ENCODE data around the gene TOP3B.

TOP3B gene

DNA sequence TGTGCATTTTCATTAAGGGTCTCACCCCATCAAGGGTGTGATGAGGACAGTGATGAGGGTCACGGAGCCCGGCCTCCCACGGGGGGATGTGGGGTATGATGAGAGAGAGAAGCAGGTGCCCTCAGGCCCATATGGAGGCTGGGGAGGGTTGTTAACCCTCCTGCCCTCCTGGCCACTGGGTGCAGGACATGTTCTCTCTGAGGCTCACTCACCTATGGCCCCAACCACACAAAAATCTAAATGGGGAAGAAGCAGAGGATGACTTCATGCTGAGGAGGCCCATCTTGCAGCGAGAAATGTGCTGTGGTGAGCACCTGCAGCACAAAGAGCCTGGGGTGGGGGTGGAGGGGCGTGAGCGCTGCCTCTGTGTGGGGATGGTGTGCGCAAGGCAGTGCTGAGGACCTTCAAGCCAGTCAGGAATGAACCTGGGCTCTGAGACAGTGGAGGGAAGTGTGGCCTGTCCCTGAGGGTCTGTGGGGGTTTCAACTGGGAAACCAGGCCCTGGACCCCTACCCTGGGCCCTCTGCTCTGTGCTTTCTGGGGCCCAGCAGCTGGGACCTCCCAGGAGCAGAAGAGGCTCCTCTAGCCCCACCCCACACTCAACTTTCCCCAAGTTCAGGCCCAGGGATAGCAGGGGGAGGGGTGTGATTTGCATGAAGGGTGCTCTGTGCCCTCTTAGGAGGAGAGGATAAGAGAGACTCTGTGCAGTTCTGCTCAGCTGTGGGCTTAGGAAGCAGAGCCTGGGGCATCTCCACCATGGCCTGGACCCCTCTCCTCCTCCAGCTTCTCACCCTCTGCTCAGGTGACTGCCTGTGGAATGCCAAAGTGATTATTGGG lies 43.0 kb upstream of the TOP3B start:
- in situ Hi-C loops (cut with MboI; ENCODE audit: low pct_unique_long_range_greater_than_20kb, low sequenced_read_pairs, unreplicated experiment), result no loop called here
- TF ChIP-seq, protein P1, sequence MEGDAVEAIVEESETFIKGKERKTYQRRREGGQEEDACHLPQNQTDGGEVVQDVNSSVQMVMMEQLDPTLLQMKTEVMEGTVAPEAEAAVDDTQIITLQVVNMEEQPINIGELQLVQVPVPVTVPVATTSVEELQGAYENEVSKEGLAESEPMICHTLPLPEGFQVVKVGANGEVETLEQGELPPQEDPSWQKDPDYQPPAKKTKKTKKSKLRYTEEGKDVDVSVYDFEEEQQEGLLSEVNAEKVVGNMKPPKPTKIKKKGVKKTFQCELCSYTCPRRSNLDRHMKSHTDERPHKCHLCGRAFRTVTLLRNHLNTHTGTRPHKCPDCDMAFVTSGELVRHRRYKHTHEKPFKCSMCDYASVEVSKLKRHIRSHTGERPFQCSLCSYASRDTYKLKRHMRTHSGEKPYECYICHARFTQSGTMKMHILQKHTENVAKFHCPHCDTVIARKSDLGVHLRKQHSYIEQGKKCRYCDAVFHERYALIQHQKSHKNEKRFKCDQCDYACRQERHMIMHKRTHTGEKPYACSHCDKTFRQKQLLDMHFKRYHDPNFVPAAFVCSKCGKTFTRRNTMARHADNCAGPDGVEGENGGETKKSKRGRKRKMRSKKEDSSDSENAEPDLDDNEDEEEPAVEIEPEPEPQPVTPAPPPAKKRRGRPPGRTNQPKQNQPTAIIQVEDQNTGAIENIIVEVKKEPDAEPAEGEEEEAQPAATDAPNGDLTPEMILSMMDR (IDR thresholded peaks at IDR 0.05; ENCODE audit: extremely low read depth, insufficient read depth, missing control alignments), result no peak
- DNase-seq (ENCODE audit: low spot score), result peak; percentile 78

DNA sequence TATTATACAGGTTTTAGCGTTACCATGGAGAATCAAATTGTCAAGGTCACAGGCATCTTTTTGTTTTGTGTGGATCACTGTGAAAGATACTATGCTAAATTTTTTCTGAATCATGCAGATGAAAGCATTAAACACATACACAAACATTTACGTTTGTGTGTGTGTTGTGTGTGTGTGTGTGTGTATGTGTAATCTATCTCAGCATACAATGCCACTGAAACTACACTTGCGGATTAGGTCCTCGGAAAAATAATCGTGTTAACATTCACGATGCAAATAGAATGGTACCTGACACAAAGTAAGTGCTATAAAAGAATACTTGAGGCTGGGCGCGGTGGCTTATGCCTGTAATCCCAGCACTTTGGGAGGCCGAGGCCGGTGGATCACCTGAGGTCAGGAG lies 41.9 kb upstream of the TOP3B start:
- TF ChIP-seq, protein P1 (IDR thresholded peaks at IDR 0.05; ENCODE audit: extremely low read depth, insufficient read depth, missing control alignments), result no peak
- no peak for DNase-seq (ENCODE audit: low spot score)
- in situ Hi-C loops (cut with MboI; ENCODE audit: low pct_unique_long_range_greater_than_20kb, low sequenced_read_pairs, unreplicated experiment), result loop anchor here (5.0 kb wide), 1 partner anchor 52 kb away; no protein-coding TSS in a partner anchor

- no peak for DNase-seq (ENCODE audit: low spot score)
- TF ChIP-seq, protein P1 (IDR thresholded peaks at IDR 0.05; ENCODE audit: extremely low read depth, insufficient read depth, missing control alignments), result no peak
- in situ Hi-C loops (cut with MboI; ENCODE audit: low pct_unique_long_range_greater_than_20kb, low sequenced_read_pairs, unreplicated experiment), result loop anchor here (5.0 kb wide), 1 partner anchor 51 kb away; no protein-coding TSS in a partner anchor
Observed at GRCh38 chr22:22023581-22024137, 41.1 kb upstream of the TOP3B start.

DNA sequence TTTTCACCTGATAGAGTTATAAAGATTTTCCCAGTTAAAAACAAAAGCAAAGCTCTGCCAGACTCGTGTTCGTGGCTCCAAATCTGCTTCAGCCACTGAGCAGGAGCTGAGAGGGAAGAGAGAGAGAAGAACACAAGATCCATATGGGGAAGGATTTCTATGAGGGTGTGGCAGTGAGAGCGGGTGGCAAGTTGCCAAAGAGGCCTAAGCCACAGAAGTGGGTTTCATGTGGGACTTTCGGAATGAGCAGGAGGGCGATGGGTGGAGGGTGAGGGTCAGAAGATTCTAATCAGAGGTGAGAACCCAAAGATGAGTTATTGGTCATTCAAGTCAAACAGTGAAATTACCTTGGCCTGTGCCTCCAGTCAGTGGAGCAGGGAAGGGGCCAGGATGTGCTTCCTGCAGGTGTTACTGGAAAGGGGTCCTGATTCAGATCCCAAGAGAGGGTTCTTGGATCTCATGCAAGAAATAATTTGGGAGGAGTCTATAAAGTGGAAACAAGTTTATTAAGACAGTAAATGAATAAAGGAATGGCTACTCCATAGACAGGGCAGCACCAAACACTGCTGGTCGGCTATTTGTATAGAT lies 40.5 kb upstream of the TOP3B start:
- in situ Hi-C loops (cut with MboI; ENCODE audit: low pct_unique_long_range_greater_than_20kb, low sequenced_read_pairs, unreplicated experiment), result loop anchor here (5.0 kb wide), 1 partner anchor 51 kb away; no protein-coding TSS in a partner anchor
- DNase-seq (ENCODE audit: low spot score), result no peak
- TF ChIP-seq, protein P1 (IDR thresholded peaks at IDR 0.05; ENCODE audit: extremely low read depth, insufficient read depth, missing control alignments), result no peak

DNA sequence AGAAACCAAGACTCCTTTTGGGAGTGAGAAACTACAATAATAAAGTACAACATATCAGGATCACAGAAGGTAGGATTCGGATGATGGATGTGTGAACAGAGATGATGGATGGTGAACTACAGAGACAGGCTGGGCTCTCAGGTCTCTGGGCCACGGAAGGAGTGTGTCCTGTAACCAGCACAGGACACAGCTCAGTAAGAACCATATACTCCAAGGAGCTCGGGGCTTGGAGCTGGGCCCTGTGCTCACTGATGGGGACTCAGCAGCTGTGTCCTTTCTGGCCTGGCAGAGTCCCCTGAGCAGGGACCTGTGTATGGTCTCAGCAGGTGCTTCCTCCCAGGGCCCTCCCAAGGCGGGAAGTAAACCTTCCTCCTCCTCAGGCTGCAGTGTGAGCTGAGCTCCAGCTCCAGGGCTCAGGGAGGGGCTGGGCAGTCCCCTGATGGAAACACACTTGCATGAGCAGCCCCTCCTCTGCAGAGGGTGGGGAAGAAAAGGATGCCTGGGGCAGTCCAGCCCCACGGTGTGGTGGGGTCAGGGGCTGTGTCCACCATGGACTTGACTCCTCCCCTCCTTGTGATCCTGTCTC lies 39.8 kb upstream of the TOP3B start:
- in situ Hi-C loops (cut with MboI; ENCODE audit: low pct_unique_long_range_greater_than_20kb, low sequenced_read_pairs, unreplicated experiment), result loop anchor here (5.0 kb wide), 1 partner anchor 50 kb away; no protein-coding TSS in a partner anchor
- no peak for DNase-seq (ENCODE audit: low spot score)
- TF ChIP-seq, protein P1 (IDR thresholded peaks at IDR 0.05; ENCODE audit: extremely low read depth, insufficient read depth, missing control alignments), result no peak

DNA sequence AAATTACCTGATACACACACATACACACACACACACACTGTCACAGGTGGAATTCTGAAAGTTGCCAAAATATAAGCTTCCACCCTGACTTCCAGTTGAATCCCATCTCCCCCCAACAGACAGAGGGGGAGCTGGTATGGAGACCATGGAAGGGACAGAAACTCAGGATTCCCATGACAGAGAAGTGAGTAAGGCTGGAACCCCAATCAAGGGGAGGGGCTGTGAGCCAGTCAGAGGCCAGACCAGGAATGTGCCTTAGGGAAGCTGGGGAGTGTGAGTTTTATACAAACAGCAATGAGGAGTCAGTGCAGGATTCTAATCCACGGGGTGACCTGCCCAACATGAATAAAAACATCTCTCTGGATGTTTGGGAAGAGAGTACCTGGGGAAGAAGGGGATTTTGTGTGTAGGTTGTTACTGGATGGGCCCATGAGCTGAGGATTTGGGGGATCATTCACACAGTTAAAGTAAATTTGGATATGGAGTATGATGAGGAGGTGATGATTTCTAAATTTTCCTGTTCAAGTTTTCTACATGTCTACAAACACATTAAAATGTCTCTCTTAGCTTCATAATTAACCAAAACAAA lies 38.7 kb upstream of the TOP3B start:
- DNase-seq (ENCODE audit: low spot score), result no peak
- TF ChIP-seq, protein P1 (IDR thresholded peaks at IDR 0.05; ENCODE audit: extremely low read depth, insufficient read depth, missing control alignments), result no peak
- in situ Hi-C loops (cut with MboI; ENCODE audit: low pct_unique_long_range_greater_than_20kb, low sequenced_read_pairs, unreplicated experiment), result loop anchor here (5.0 kb wide), 1 partner anchor 49 kb away; no protein-coding TSS in a partner anchor

Data from GM13977 (cell line).